ENCODE results near the gene ECT2.
"Not testable (repeated sequence)": the region's sequence is repeated elsewhere in the genome, so short reads cannot be mapped to it uniquely, and the experiment has no call there.

The ECT2 gene

GRCh38 chr3:172750368-172751174, at the start of gene ECT2:
Gene ECT2, plus strand, starts transcription at chr3:172750726. Its CDS starts 3,805 bp downstream, at chr3:172754531.
- peaks cover 10% of the 10 kb centered on the region; the same call in 1 of the 2 replicates for H3K4me1 ChIP-seq (ENCODE audit: insufficient read depth, low read length)
- peaks cover 9% of the 10 kb centered on the region; the same call in 1 of the 2 replicates for H3K36me3 ChIP-seq (ENCODE audit: insufficient read depth, low read length)
- no peaks in the 10 kb centered on the region for H3K9me3 ChIP-seq (ENCODE audit: control insufficient read depth, insufficient read depth, low read length)
- peak within 1 kb of the TSS; percentile 77 for H3K9ac ChIP-seq (ENCODE audit: low read depth, low read length)

- H3K36me3 ChIP-seq (ENCODE audit: insufficient read depth, low read length): no peaks in the 10 kb centered on the region
- no peak overlapping the region for H3K9ac ChIP-seq (ENCODE audit: low read depth, low read length)
- H3K9me3 ChIP-seq (ENCODE audit: control insufficient read depth, insufficient read depth, low read length): no peaks in the 10 kb centered on the region
- peaks cover 6% of the 10 kb centered on the region for H3K4me1 ChIP-seq (ENCODE audit: insufficient read depth, low read length)
Observed at GRCh38 chr3:172700936-172701455, 49.5 kb upstream of the ECT2 start.

GRCh38 chr3:172701751-172702150, 48.8 kb upstream of the ECT2 start:
- peaks cover 6% of the 10 kb centered on the region for H3K4me1 ChIP-seq (ENCODE audit: insufficient read depth, low read length)
- no peak overlapping the region for H3K9ac ChIP-seq (ENCODE audit: low read depth, low read length)
- H3K9me3 ChIP-seq (ENCODE audit: control insufficient read depth, insufficient read depth, low read length): no peaks in the 10 kb centered on the region
- H3K36me3 ChIP-seq (ENCODE audit: insufficient read depth, low read length): no peaks in the 10 kb centered on the region

- Histone ChIP-seq H3K9me3 (ENCODE audit: control insufficient read depth, insufficient read depth, low read length) (no peaks in the 10 kb centered on the region), H3K9ac (ENCODE audit: low read depth, low read length) (no peak overlapping the region), H3K36me3 (ENCODE audit: insufficient read depth, low read length) (no peaks in the 10 kb centered on the region), H3K4me1 (ENCODE audit: insufficient read depth, low read length) (peaks cover 6% of the 10 kb centered on the region)
Observed at GRCh38 chr3:172702256-172702655, 48.3 kb upstream of the ECT2 start.

GRCh38 chr3:172702731-172703130, 47.8 kb upstream of the ECT2 start:
- H3K4me1 ChIP-seq (ENCODE audit: insufficient read depth, low read length); H3K9me3 ChIP-seq (ENCODE audit: control insufficient read depth, insufficient read depth, low read length); H3K36me3 ChIP-seq (ENCODE audit: insufficient read depth, low read length); H3K9ac ChIP-seq (ENCODE audit: low read depth, low read length): not testable (repeated sequence)

GRCh38 chr3:172704001-172704400, 46.5 kb upstream of the ECT2 start:
- Histone ChIP-seq H3K9ac (ENCODE audit: low read depth, low read length) (no peak overlapping the region), H3K36me3 (ENCODE audit: insufficient read depth, low read length) (no peaks in the 10 kb centered on the region), H3K9me3 (ENCODE audit: control insufficient read depth, insufficient read depth, low read length) (no peaks in the 10 kb centered on the region), H3K4me1 (ENCODE audit: insufficient read depth, low read length) (no peaks in the 10 kb centered on the region)

- Histone ChIP-seq H3K4me1 (ENCODE audit: insufficient read depth, low read length) (no peaks in the 10 kb centered on the region), H3K9ac (ENCODE audit: low read depth, low read length) (no peak overlapping the region), H3K36me3 (ENCODE audit: insufficient read depth, low read length) (no peaks in the 10 kb centered on the region), H3K9me3 (ENCODE audit: control insufficient read depth, insufficient read depth, low read length) (no peaks in the 10 kb centered on the region)
Observed at GRCh38 chr3:172705170-172705569, 45.4 kb upstream of the ECT2 start.

GRCh38 chr3:172707030-172707429, 43.5 kb upstream of the ECT2 start:
- no peaks in the 10 kb centered on the region for H3K9me3 ChIP-seq (ENCODE audit: control insufficient read depth, insufficient read depth, low read length)
- H3K4me1 ChIP-seq (ENCODE audit: insufficient read depth, low read length): no peaks in the 10 kb centered on the region
- no peaks in the 10 kb centered on the region for H3K36me3 ChIP-seq (ENCODE audit: insufficient read depth, low read length)
- H3K9ac ChIP-seq (ENCODE audit: low read depth, low read length): no peak overlapping the region

- no peaks in the 10 kb centered on the region for H3K9me3 ChIP-seq (ENCODE audit: control insufficient read depth, insufficient read depth, low read length)
- H3K4me1 ChIP-seq (ENCODE audit: insufficient read depth, low read length): no peaks in the 10 kb centered on the region
- H3K36me3 ChIP-seq (ENCODE audit: insufficient read depth, low read length): no peaks in the 10 kb centered on the region
- no peak overlapping the region for H3K9ac ChIP-seq (ENCODE audit: low read depth, low read length)
Observed at GRCh38 chr3:172707967-172708366, 42.6 kb upstream of the ECT2 start.

- Histone ChIP-seq H3K9me3 (ENCODE audit: control insufficient read depth, insufficient read depth, low read length) (no peaks in the 10 kb centered on the region), H3K9ac (ENCODE audit: low read depth, low read length) (no peak overlapping the region), H3K4me1 (ENCODE audit: insufficient read depth, low read length) (no peaks in the 10 kb centered on the region)
Observed at GRCh38 chr3:172708921-172709773, 41.4 kb upstream of the ECT2 start.

GRCh38 chr3:172709774-172710663, 40.5 kb upstream of the ECT2 start:
- Histone ChIP-seq H3K36me3 (ENCODE audit: insufficient read depth, low read length) (no peaks in the 10 kb centered on the region), H3K4me1 (ENCODE audit: insufficient read depth, low read length) (no peaks in the 10 kb centered on the region), H3K9me3 (ENCODE audit: control insufficient read depth, insufficient read depth, low read length) (no peaks in the 10 kb centered on the region), H3K9ac (ENCODE audit: low read depth, low read length) (peak overlapping the region; percentile 83)

More at GRCh38 chr3:172708921-172709773, 41.4 kb upstream of the ECT2 start:
- no peaks in the 10 kb centered on the region for H3K36me3 ChIP-seq (ENCODE audit: insufficient read depth, low read length)

GRCh38 chr3:172710664-172711453, 39.7 kb upstream of the ECT2 start, which contains the start of gene NCEH1:
Gene NCEH1, minus strand, starts transcription at chr3:172711067. Its CDS starts 83 bp downstream, at chr3:172710984.
- no peaks in the 10 kb centered on the region for H3K4me1 ChIP-seq (ENCODE audit: insufficient read depth, low read length)
- no peaks in the 10 kb centered on the region for H3K9me3 ChIP-seq (ENCODE audit: control insufficient read depth, insufficient read depth, low read length)
- peak within 1 kb of the TSS; percentile 83 for H3K9ac ChIP-seq (ENCODE audit: low read depth, low read length)
- H3K36me3 ChIP-seq (ENCODE audit: insufficient read depth, low read length): no peaks in the 10 kb centered on the region

- H3K9ac ChIP-seq (ENCODE audit: low read depth, low read length): peak overlapping the region; percentile 83
- H3K4me1 ChIP-seq (ENCODE audit: insufficient read depth, low read length): no peaks in the 10 kb centered on the region
- no peaks in the 10 kb centered on the region for H3K36me3 ChIP-seq (ENCODE audit: insufficient read depth, low read length)
- no peaks in the 10 kb centered on the region for H3K9me3 ChIP-seq (ENCODE audit: control insufficient read depth, insufficient read depth, low read length)
Observed at GRCh38 chr3:172711454-172711795, 39.1 kb upstream of the ECT2 start.
